Fibroblast of pulmonary artery (primary cell): Measurements from ENCODE around the gene FCER2.

Experiments used
- DNase-seq: peaks from one replicate; pipeline ENCODE4 v3.0.0-alpha.2; 2010; ENCODE audit warnings: low read depth
- H3K4me3 ChIP-seq: replicated peaks from 2 replicates; pipeline ENCODE4 v1.5.1; 2011; ENCODE audit warnings: low read depth, mild to moderate bottlenecking, control low read depth, low read length, moderate library complexity
- CTCF ChIP-seq: IDR thresholded peaks from 2 replicates; pipeline ENCODE4 v1.5.1; 2011; ENCODE audit warnings: mild to moderate bottlenecking, control low read depth, low read length, inconsistent platforms; ENCODE audit errors: missing control alignments

FCER2 gene

GRCh38 chr19:7744871-7745650 lies 43.1 kb upstream of the FCER2 start:
- TF ChIP-seq CTCF, result no peak
- H3K4me3 ChIP-seq, result no peak overlapping the region
- no peak for DNase-seq

- no peak for TF ChIP-seq CTCF
- DNase-seq, result no peak
- no peak overlapping the region for H3K4me3 ChIP-seq
These were observed 42.4 kb upstream of the FCER2 start for GRCh38 chr19:7744199-7744786.

GRCh38 chr19:7743425-7743841 lies 41.5 kb upstream of the FCER2 start:
- no peak for TF ChIP-seq CTCF
- no peak overlapping the region for H3K4me3 ChIP-seq
- no peak for DNase-seq

GRCh38 chr19:7742991-7743390 lies 41.1 kb upstream of the FCER2 start:
- TF ChIP-seq CTCF, result no peak
- no peak for DNase-seq
- H3K4me3 ChIP-seq, result no peak overlapping the region

GRCh38 chr19:7742575-7742974 lies 40.6 kb upstream of the FCER2 start:
- DNase-seq, result no peak
- TF ChIP-seq CTCF, result no peak
- H3K4me3 ChIP-seq, result no peak overlapping the region

GRCh38 chr19:7740682-7741054 lies 38.7 kb upstream of the FCER2 start:
- no peak overlapping the region for H3K4me3 ChIP-seq
- no peak for DNase-seq
- no peak for TF ChIP-seq CTCF
